DND-41 (cell line): ENCODE measurements around the gene MALRD1.

Experiments used
- ATAC-seq: fragments of 200-7000 bp; cut with Tn5 transposase; 3 replicates; pipeline ENCODE4 v1.9.1; 2021; ENCODE audit warnings: low read depth; ENCODE audit not compliant: insufficient read depth
- DNase-seq: peaks from one replicate; pipeline ENCODE4 v3.0.0-alpha.2; 2020
- H2AFZ ChIP-seq: 2 replicates; pipeline ENCODE4 v1.6.0; 2012; ENCODE audit warnings: low read depth, low read length
- H3K27ac ChIP-seq: 2 replicates; pipeline ENCODE4 v1.5.1; 2012; ENCODE audit warnings: low read length, inconsistent platforms
- H3K27me3 ChIP-seq: fragments of 200-600 bp; sonication (generic); 2 replicates; pipeline ENCODE4 v1.6.0; 2012; ENCODE audit warnings: low read length, mild to moderate bottlenecking, inconsistent platforms; ENCODE audit not compliant: insufficient read depth, poor library complexity
- H3K36me3 ChIP-seq: 2 replicates; pipeline ENCODE4 v1.5.1; 2012; ENCODE audit warnings: low read length, inconsistent platforms; ENCODE audit not compliant: insufficient read depth
- H3K4me1 ChIP-seq: 2 replicates; pipeline ENCODE4 v1.5.1; 2012; ENCODE audit warnings: mild to moderate bottlenecking, low read length; ENCODE audit not compliant: insufficient read depth
- H3K4me2 ChIP-seq: 2 replicates; pipeline ENCODE4 v1.6.0; 2012; ENCODE audit warnings: mild to moderate bottlenecking, moderate library complexity, low read length, inconsistent platforms; ENCODE audit not compliant: insufficient read depth
- H3K4me3 ChIP-seq, 2 experiments: fragments of 200-600 bp in 1 of 2; shearing (Covaris generic) in 1 of 2; 2 replicates each; pipeline ENCODE4 v1.5.1; 2012 to 2016; ENCODE audit warnings: inconsistent platforms in 2 of 2, low read length in 2 of 2, mild to moderate bottlenecking in 2 of 2, low read depth in 1 of 2, moderate library complexity in 1 of 2
- H3K79me2 ChIP-seq: 2 replicates; pipeline ENCODE4 v1.6.0; 2012; ENCODE audit warnings: low read length, inconsistent platforms; ENCODE audit not compliant: insufficient read depth
- H3K9ac ChIP-seq: 2 replicates; pipeline ENCODE4 v1.6.0; 2012; ENCODE audit warnings: low read depth, mild to moderate bottlenecking, inconsistent platforms, low read length, moderate library complexity
- H3K9me3 ChIP-seq: 2 replicates; pipeline ENCODE4 v1.5.1; 2012; ENCODE audit warnings: low read length, moderate library complexity, mild to moderate bottlenecking, inconsistent platforms; ENCODE audit not compliant: insufficient read depth, severe bottlenecking
- H4K20me1 ChIP-seq: 2 replicates; pipeline ENCODE4 v1.6.0; 2012; ENCODE audit warnings: low read length; ENCODE audit not compliant: insufficient read depth
- EZH2 ChIP-seq: IDR thresholded peaks from 3 replicates; pipeline ENCODE4 v1.6.1; 2012; ENCODE audit warnings: borderline replicate concordance, low read depth, mild to moderate bottlenecking, moderate library complexity, low read length, inconsistent platforms; ENCODE audit not compliant: severe bottlenecking
- TF ChIP-seq, protein P1 (sequence below): IDR thresholded peaks from 2 replicates; pipeline ENCODE4 v1.5.1; 2012; ENCODE audit warnings: borderline replicate concordance, low read length, moderate library complexity, mild to moderate bottlenecking; ENCODE audit not compliant: poor library complexity, severe bottlenecking; ENCODE audit errors: extremely low read depth

Gene MALRD1

DNA sequence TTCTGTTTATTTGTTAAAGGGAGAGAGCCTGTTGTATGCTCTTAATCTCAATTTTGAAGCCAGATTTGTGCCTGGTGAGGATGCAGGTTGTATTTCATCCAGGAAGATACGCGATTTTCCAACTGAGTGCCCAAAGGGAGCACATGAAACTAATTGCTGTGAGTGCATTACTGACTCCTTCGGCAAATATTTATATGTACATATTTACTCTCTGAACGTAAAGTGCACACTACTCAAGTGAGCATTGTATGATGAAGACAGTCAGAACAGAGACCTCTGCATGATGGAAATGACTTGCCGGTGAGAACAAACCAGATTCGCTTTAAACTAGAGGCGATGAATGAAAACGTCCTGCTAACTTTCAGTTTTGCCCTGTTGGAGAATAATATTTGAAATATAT lies 130.1 kb downstream of the MALRD1 start:
- no peaks in the 10 kb centered on the region for H3K36me3 ChIP-seq
- H3K79me2 ChIP-seq, result no peaks in the 10 kb centered on the region

DNA sequence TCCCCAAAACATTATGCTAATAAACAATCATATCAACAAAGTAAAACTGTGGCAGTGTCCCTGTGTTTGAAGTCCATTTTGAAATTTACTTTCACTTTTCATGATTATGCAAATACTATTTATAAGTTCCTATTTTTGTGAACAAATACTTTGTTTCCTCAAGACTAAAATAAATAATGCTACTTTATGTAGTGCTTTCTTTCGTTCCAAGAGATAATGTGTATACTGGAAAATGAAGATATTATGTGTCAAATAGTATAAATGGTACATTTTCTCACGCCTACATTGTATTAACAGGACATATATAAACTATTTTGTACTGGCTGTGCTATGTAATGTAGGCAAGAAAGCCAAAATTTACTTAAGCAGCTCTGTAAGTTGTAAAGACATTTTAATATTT lies 136.3 kb downstream of the MALRD1 start:
- Histone ChIP-seq H3K36me3 (no peaks in the 10 kb centered on the region), H3K27ac (no peak overlapping the region), H2AFZ (no peak overlapping the region), H4K20me1 (no peaks in the 10 kb centered on the region), H3K79me2 (no peaks in the 10 kb centered on the region), H3K4me3 (no peak overlapping the region), H3K9ac (no peak overlapping the region), H3K4me1 (no peaks in the 10 kb centered on the region), H3K9me3 (no peaks in the 10 kb centered on the region), H3K4me2 (no peak overlapping the region), H3K27me3 (no peaks in the 10 kb centered on the region)
- no peak for DNase-seq
- no peak for ATAC-seq
- no peak for TF ChIP-seq EZH2

More for the DNA sequence above, 130.1 kb downstream of the MALRD1 start:
- ATAC-seq (no peak), DNase-seq (no peak)
- no peak overlapping the region for H3K9ac ChIP-seq
- H3K27ac ChIP-seq, result no peak overlapping the region
- H3K4me2 ChIP-seq, result no peak overlapping the region
- H4K20me1 ChIP-seq, result no peaks in the 10 kb centered on the region
- no peak overlapping the region for H3K4me3 ChIP-seq
- no peak overlapping the region for H2AFZ ChIP-seq
- TF ChIP-seq EZH2, result no peak
- TF ChIP-seq, protein P1, sequence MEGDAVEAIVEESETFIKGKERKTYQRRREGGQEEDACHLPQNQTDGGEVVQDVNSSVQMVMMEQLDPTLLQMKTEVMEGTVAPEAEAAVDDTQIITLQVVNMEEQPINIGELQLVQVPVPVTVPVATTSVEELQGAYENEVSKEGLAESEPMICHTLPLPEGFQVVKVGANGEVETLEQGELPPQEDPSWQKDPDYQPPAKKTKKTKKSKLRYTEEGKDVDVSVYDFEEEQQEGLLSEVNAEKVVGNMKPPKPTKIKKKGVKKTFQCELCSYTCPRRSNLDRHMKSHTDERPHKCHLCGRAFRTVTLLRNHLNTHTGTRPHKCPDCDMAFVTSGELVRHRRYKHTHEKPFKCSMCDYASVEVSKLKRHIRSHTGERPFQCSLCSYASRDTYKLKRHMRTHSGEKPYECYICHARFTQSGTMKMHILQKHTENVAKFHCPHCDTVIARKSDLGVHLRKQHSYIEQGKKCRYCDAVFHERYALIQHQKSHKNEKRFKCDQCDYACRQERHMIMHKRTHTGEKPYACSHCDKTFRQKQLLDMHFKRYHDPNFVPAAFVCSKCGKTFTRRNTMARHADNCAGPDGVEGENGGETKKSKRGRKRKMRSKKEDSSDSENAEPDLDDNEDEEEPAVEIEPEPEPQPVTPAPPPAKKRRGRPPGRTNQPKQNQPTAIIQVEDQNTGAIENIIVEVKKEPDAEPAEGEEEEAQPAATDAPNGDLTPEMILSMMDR, result no peak
- no peaks in the 10 kb centered on the region for H3K27me3 ChIP-seq
- no peaks in the 10 kb centered on the region for H3K9me3 ChIP-seq
- H3K4me1 ChIP-seq, result no peaks in the 10 kb centered on the region

DNA sequence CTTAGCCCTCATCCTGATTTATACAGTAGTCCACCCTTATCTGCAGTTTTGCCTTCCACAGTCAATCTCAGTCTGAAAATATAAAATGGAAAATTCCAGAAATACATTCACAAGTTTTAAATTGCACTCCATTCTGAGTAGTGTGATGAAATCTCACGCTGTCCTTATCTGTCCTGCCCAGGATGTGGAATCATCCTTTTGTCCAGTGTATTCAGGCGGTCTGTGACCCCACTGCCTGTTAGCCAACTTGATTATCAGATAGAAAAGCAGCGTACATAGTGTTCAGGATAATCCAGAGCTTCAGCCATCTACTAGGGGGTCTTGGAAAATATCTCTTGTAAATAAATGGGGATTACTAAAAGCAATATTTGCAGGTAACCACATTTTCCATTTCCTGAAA lies 146.3 kb downstream of the MALRD1 start:
- H3K4me3 ChIP-seq, result no peak overlapping the region
- no peak overlapping the region for H3K9ac ChIP-seq
- H3K27ac ChIP-seq, result no peak overlapping the region
- H3K79me2 ChIP-seq, result no peaks in the 10 kb centered on the region
- DNase-seq (no peak), ATAC-seq (no peak)
- H3K36me3 ChIP-seq, result no peaks in the 10 kb centered on the region
- no peak for TF ChIP-seq EZH2
- TF ChIP-seq, protein P1, result no peak
- no peak overlapping the region for H2AFZ ChIP-seq
- no peaks in the 10 kb centered on the region for H4K20me1 ChIP-seq
- H3K4me2 ChIP-seq, result no peak overlapping the region
- no peaks in the 10 kb centered on the region for H3K4me1 ChIP-seq
- H3K9me3 ChIP-seq, result no peaks in the 10 kb centered on the region
- H3K27me3 ChIP-seq, result no peaks in the 10 kb centered on the region

DNA sequence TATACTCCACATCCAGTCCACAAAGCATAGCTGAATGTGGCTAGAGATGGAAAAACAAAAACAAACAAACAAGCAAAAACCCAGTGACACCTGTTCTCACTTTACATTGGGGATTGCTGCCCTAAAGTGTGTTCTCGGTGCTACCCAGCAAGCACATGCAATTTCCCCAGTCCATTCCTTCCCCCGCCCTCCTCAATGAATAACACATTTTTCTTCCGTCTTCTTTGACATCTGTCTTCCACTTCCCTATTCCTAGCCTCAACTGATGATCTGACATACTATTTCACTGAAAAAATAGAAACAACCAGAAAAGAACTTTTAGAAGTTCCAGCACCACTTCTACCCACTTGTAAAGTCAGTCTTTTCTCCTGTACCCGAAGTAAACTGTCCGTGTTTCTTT lies 147.1 kb downstream of the MALRD1 start:
- Histone ChIP-seq H4K20me1 (no peaks in the 10 kb centered on the region), H3K27ac (no peak overlapping the region), H3K4me3 (no peak overlapping the region), H3K79me2 (no peaks in the 10 kb centered on the region), H3K36me3 (no peaks in the 10 kb centered on the region), H3K9me3 (no peaks in the 10 kb centered on the region), H3K27me3 (no peaks in the 10 kb centered on the region), H3K4me1 (no peaks in the 10 kb centered on the region), H2AFZ (no peak overlapping the region), H3K9ac (no peak overlapping the region), H3K4me2 (no peak overlapping the region)
- ATAC-seq (no peak), DNase-seq (no peak)
- TF ChIP-seq, protein P1, result no peak
- no peak for TF ChIP-seq EZH2
